CD4-positive, alpha-beta T cell treated with Interleukin-4 for 1 hour (primary cell): ENCODE measurements around the gene ELF2.
"Not testable (repeated sequence)": the region's sequence is repeated elsewhere in the genome, so short reads cannot be mapped to it uniquely, and the experiment has no call there.

Experiments used
- DNase-seq, 2 donors: peaks; one replicate each; pipeline ENCODE4 v3.0.0-alpha.2; 2020 to 2022

Gene ELF2

DNA sequence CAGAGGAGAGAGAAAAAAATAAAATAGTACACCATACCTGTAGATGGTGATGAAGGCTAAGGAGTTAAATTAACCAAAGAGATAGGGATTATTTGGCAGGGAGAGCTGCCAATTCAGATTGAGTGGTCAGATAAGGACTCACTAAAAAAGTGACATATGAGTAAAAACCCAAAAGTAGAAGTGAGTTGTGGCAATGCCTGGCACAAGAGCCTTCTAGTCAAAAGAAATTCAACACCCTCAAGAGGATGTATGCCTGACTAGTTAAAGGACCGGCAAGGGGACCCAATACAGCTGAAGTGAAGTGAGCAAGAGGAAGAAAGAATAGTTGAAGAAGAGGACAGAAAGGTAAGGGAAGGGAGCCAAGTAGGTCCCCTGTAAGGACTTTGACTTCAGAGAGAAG, 34.9 kb downstream of the ELF2 start:
- DNase-seq = no peak

DNA sequence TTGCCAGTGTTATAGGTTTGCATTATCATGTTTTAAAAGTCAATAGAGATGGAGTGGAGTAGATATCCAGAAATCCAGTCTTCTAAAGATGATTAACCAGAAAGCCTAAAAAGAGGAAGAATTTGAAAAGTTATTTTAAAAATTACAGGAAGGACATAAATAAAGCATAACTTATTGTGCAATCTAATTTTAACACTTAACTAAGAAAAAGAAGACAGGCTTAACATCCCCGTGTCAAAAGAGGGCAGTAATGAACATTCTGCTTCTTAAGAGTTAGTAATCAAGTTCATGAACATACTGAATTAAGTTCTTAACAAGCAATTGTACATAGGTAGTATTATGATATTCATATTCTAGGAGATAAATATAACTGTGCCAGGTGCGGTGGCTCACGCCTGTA, 39.3 kb downstream of the ELF2 start:
- no peak for DNase-seq

DNA sequence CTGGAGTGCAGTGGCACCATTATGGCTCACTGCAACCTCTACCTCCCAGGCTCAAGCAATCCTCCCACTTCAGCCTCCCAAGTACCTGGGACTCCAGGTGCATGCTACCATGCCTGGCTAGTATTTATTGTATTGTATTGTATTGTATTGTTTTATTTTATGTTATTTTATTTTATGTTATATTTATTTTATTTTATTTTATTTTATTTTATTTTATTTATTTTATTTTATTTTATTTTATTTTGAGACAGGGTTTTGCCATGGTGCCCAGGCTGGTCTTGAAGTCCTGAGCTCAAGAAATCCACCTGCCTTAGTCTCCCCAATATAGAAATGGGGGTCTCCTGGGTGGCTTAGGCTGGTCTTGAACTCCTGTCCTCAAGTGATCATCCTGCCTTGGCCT, 42.6 kb downstream of the ELF2 start:
- no peak for DNase-seq

- DNase-seq = no peak
These were observed 45.7 kb downstream of the ELF2 start for GRCh38 chr4:139131209-139131870.

DNA sequence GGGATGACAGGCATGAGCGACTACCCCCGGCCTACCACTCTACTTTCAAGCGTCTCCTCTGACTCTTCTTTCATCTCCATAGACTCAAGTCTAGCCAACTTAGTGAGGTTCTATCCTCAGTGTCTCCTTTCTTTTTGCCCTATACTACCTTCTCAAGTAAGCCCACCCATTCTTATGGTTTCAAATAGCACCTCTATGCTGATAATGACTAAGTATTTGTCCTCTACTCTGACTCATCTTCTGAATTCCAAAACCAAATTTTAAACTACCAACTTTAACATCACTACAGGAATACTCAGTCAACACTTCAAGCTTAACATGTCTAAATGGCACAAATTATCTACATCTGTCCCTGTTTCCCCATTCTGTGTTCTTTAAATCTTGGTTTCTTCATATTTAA, 47.8 kb downstream of the ELF2 start:
- no peak for DNase-seq

DNA sequence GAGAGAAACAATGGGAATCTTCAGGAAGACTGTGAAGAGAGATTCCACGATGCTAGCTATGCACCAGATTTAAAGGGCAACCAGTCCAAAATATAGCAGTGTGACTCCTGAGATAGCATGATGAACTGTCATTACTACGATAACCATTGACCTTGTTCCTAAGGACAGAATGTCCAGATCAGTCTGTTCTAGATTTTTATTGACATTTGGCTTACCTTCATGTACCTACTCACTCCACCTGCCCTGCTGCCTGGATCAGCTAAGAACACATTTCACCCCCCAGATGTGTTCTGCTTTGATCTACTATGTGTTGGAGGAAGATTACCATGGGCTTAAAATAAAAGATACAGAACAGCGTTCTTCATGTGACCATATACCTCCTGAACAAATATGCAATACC, 50.1 kb downstream of the ELF2 start:
- no peak for DNase-seq

GRCh38 chr4:139123910-139124309, 53.1 kb downstream of the ELF2 start:
- DNase-seq = no peak

DNA sequence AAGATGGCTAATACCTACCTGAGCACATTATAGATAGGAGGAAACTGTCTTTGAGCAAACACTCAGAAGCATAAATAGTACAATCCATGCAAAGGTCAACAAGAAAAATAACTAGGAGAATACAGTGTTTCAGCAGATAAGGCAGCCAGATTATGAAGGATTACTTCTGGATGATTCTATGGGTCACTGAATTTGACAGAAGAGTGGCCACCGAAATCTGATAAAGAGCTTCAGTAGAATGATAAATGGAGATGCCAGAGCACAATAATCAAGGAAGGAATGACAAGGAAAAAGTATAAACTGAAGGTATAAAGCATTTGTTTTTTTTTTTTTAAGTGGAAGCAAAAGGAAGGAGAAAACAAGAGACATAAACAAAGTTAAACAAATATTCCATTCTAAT, 58.7 kb downstream of the ELF2 start:
- no peak for DNase-seq

- no peak for DNase-seq
These were observed 61.8 kb downstream of the ELF2 start for GRCh38 chr4:139115226-139115625.

GRCh38 chr4:139114795-139115194, 62.2 kb downstream of the ELF2 start:
- not testable (repeated sequence) for DNase-seq

GRCh38 chr4:139112650-139113049, 64.4 kb downstream of the ELF2 start:
- DNase-seq = no peak

GRCh38 chr4:139108567-139109128, 68.4 kb downstream of the ELF2 start:
- no peak for DNase-seq

DNA sequence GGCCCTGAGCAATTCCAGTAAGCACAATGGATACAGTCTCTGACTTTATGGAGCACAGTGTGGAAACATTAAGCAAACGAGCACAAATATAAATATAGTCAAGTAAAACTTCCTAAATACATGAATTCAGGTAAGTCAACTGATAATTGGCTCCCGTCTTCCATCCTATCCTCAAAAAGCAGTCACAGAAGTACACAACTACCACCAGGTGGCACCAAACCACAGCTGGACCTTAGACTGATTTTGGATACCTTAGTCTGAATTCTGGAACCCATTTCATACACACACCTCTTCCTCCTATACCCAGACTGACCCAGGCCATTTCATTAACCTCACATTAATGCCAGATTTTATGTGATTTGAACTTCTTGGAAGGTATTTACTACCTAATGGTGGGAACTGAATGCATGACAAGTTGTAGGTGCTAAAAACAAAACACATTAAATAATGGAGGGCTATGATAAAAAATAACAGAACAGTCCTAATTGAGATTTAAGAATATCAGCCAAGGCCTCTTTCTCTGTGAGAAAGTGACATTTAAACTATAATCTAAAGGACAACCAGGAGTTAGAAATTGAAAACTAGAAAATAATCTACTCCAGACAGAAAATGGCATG, 77.5 kb downstream of the ELF2 start:
- peak; percentile 82 to 83 for DNase-seq

DNA sequence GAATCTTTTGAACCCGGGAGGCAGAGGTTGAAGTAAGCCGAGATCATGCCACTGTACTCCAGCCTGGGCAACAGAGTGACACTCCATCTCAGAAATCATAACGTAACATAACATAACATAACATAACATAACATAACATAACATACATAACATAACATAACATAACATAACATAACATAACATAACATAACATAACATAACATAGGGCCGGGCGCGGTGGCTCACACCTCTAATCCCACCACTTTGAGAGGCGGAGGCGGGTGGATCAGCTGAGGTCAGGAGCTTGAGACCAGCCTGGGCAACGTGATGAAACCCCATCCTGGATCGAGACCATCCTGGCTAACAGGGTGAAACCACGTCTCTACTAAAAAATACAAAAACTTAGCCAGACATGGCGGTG, 84.7 kb downstream of the ELF2 start:
- no peak for DNase-seq

- DNase-seq = peak in 1 of 2 donors; percentile 40
These were observed 91.9 kb downstream of the ELF2 start for GRCh38 chr4:139085141-139085540.

DNA sequence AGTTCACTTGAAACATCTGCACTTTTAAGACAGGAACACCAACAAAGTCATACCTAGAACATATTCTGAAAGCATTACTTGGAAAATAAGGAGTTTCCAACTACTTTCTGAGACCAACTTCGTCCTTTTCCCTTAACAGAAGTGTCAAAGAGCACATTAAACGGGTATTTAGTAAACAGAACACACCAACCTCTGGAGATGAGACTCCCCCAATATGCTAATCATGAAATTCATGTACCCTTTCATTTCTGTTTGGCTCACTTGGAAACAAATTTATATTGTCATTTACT, 92.3 kb downstream of the ELF2 start:
- no peak for DNase-seq

GRCh38 chr4:139083956-139084803, 92.8 kb downstream of the ELF2 start:
- peak; percentile 85 for DNase-seq

- peak; percentile 68 to 73 for DNase-seq
These were observed 93.4 kb downstream of the ELF2 start for GRCh38 chr4:139083607-139083955.

DNA sequence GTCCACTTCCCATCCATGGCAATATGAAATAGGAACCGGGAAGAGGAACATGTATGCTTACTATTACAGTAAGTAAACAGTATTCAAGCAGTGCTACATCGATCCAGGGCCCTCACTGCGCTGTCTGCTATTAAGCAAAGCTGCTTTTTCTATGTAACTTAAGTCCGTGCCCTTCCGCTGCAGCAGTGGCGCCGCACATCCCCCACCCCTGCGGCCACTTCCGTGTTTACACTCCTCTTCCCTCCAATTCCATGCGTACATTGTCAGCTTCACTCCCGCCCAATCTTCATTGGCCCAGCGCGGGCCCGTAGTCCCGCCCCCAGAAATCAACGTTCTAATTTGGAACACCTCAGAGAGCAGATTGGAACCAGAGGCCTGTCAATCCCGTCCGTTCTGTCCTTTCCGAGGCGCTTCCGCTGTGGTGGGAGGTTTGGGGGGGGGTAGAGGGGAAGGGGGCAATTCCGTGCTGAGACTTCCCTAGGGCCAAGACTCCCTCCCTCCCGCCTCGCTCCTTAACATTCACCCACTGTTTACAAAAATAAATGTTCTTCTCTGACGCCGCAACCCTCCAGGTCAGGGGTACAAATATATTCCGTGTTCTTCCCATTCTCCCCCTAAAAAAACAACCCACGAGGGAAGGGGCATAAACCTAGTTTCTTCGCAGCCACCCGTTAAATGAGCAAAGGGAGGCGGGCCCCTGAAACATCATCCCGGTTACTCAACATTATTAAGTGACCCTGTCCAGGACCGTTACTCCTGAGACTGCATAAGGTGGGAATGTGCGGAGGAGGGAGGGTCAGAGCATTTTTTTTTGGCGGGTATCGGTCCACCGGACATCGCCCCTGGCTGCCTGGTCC, 94.0 kb downstream of the ELF2 start:
- peak; percentile 95 to 96 for DNase-seq

DNA sequence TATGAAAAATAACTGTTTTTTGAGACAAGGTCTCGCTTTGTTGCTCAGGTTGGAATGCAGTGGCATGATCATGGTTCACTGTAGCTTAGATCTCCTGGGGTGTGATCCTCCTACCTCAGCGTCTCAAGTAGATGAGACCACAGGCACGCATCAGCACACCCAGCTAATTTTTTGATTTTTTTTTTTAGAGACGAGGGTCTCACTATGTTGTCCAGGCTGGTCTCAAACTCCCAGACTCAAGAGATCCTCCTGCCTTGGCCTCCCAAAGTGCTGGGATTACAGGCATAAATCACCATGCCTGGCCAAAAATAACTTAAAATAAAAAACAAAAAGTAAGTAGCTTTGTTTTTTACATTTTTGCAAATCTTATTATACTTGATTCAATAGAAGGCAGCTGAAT, 98.1 kb downstream of the ELF2 start:
- no peak for DNase-seq

GRCh38 chr4:139077567-139078355, 99.3 kb downstream of the ELF2 start:
- DNase-seq = no peak
